ENCODE measurements around the gene PLXNA3.

Gene PLXNA3

GRCh38 chrX:154470434-154470833, 12.4 kb downstream of the PLXNA3 start:
- no peaks in the 10 kb centered on the region for H3K9me3 ChIP-seq (ENCODE audit: insufficient read depth, low read length)
- H3K4me3 ChIP-seq (ENCODE audit: insufficient read depth, low read length, poor library complexity, severe bottlenecking), result no peak overlapping the region
- H3K27ac ChIP-seq (ENCODE audit: low read depth, low read length), result no peak overlapping the region
- TF ChIP-seq, protein P1, sequence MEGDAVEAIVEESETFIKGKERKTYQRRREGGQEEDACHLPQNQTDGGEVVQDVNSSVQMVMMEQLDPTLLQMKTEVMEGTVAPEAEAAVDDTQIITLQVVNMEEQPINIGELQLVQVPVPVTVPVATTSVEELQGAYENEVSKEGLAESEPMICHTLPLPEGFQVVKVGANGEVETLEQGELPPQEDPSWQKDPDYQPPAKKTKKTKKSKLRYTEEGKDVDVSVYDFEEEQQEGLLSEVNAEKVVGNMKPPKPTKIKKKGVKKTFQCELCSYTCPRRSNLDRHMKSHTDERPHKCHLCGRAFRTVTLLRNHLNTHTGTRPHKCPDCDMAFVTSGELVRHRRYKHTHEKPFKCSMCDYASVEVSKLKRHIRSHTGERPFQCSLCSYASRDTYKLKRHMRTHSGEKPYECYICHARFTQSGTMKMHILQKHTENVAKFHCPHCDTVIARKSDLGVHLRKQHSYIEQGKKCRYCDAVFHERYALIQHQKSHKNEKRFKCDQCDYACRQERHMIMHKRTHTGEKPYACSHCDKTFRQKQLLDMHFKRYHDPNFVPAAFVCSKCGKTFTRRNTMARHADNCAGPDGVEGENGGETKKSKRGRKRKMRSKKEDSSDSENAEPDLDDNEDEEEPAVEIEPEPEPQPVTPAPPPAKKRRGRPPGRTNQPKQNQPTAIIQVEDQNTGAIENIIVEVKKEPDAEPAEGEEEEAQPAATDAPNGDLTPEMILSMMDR (IDR thresholded peaks at IDR 0.05; ENCODE audit: insufficient read depth, low read length, poor library complexity, severe bottlenecking), result no peak
- no peak for TF ChIP-seq EZH2phosphoT487 (conservative IDR thresholded peaks at IDR 0.05; ENCODE audit: low read length)
- no peak overlapping the region for H3K4me2 ChIP-seq (ENCODE audit: low read depth, low read length, poor library complexity, severe bottlenecking)
- H3K36me3 ChIP-seq (ENCODE audit: low read length), result no peaks in the 10 kb centered on the region
- H4K20me1 ChIP-seq (ENCODE audit: low read depth, low read length), result no peaks in the 10 kb centered on the region
- no peaks in the 10 kb centered on the region for H3K9me2 ChIP-seq (replicated peaks; ENCODE audit: insufficient read depth, low read length)
- no peaks in the 10 kb centered on the region for H3F3A ChIP-seq (ENCODE audit: insufficient read depth)
- H2AFZ ChIP-seq (ENCODE audit: low read depth, low read length, severe bottlenecking), result no peak overlapping the region
- H3K9ac ChIP-seq (ENCODE audit: low read length), result no peak overlapping the region
- no peaks in the 10 kb centered on the region for H3K27me3 ChIP-seq (ENCODE audit: low read length)
- no peaks in the 10 kb centered on the region for H3K79me2 ChIP-seq (ENCODE audit: insufficient read depth, low read length)

DNA sequence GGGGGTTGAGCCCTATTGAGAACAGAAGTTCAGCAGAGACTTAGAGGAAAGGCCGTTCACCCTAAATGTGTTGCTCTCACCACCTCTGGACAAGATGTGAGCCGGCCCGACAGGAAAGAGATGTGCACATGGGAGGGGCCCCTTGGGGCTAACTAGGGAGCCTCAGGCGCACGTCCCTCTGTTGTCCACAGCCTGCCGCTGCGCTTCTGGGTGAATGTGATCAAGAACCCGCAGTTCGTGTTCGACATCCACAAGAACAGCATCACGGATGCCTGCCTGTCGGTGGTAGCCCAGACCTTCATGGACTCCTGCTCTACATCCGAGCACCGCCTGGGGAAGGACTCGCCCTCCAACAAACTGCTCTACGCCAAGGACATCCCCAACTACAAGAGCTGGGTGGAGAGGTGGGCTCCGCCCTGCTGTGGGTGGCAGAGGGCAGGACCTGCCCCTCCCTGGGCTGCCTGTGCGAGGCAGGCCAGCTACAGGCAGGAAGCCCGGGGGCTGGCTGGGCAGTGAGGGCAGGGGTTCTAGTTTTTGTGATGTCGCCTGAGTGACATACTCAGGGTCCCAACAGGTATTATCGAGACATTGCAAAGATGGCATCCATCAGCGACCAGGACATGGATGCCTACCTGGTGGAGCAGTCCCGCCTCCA, 13.0 kb downstream of the PLXNA3 start:
- Histone ChIP-seq H3K9me3 (ENCODE audit: insufficient read depth, low read length) (no peaks in the 10 kb centered on the region), H3K9me2 (replicated peaks; ENCODE audit: insufficient read depth, low read length) (no peaks in the 10 kb centered on the region), H3K27ac (ENCODE audit: low read depth, low read length) (no peak overlapping the region), H3K36me3 (ENCODE audit: low read length) (no peaks in the 10 kb centered on the region), H4K20me1 (ENCODE audit: low read depth, low read length) (no peaks in the 10 kb centered on the region), H3K4me2 (ENCODE audit: low read depth, low read length, poor library complexity, severe bottlenecking) (no peak overlapping the region), H3K9ac (ENCODE audit: low read length) (no peak overlapping the region), H3K27me3 (ENCODE audit: low read length) (no peaks in the 10 kb centered on the region), H2AFZ (ENCODE audit: low read depth, low read length, severe bottlenecking) (no peak overlapping the region), H3K4me3 (ENCODE audit: insufficient read depth, low read length, poor library complexity, severe bottlenecking) (no peak overlapping the region), H3K79me2 (ENCODE audit: insufficient read depth, low read length) (no peaks in the 10 kb centered on the region), H3F3A (ENCODE audit: insufficient read depth) (no peaks in the 10 kb centered on the region)
- no peak for TF ChIP-seq EZH2phosphoT487 (conservative IDR thresholded peaks at IDR 0.05; ENCODE audit: low read length)
- TF ChIP-seq, protein P1 (IDR thresholded peaks at IDR 0.05; ENCODE audit: insufficient read depth, low read length, poor library complexity, severe bottlenecking), result no peak

DNA sequence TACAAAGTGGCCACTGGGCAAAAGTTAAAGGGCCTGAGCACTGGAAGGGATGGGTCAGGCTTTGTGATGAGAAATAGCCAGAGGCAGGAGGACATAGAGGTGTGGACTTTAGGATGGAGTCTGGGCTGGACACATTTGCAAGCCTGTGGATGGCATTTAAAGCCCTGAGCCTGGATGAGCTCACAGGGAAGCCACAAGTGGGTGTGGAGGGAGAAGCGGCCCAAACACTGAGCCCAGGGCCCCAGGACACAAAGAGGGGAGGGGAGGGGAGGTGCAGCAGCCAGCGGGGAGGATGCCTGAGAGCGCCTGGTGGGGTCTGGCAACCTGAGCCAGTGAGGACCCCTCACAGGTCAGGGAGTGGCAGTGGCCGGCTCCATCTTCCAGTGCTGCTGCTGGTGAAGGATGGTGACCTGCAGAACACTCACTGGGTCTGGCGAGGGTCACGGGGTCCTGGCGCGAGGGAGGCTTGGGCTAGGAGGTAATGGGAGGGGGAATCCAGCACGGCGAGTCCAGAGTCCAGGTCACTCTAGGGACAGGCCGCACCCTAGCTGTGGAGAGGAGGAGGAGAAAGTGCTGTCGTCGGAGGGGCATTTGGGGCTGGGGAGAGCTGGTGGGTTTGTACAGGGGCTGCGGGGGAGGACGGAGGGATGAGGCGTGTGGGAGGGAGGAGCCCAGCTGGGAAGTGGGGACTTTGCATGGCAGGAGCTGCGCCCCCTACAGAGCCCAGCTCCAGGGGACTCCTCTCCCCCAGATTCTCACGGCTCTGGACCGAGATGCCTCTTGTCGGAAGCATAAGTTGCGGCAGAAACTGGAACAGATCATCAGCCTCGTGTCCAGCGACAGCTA, 14.0 kb downstream of the PLXNA3 start:
- no peak overlapping the region for H3K9ac ChIP-seq (ENCODE audit: low read length)
- no peak for TF ChIP-seq EZH2phosphoT487 (conservative IDR thresholded peaks at IDR 0.05; ENCODE audit: low read length)
- TF ChIP-seq, protein P1 (IDR thresholded peaks at IDR 0.05; ENCODE audit: insufficient read depth, low read length, poor library complexity, severe bottlenecking), result no peak
- no peaks in the 10 kb centered on the region for H3K79me2 ChIP-seq (ENCODE audit: insufficient read depth, low read length)
- H3K9me2 ChIP-seq (replicated peaks; ENCODE audit: insufficient read depth, low read length), result no peaks in the 10 kb centered on the region
- H4K20me1 ChIP-seq (ENCODE audit: low read depth, low read length), result no peaks in the 10 kb centered on the region
- peaks cover 1% of the 10 kb centered on the region; the same call in 1 of the 2 replicates for H3F3A ChIP-seq (ENCODE audit: insufficient read depth)
- H3K27ac ChIP-seq (ENCODE audit: low read depth, low read length), result no peak overlapping the region
- no peaks in the 10 kb centered on the region for H3K9me3 ChIP-seq (ENCODE audit: insufficient read depth, low read length)
- H2AFZ ChIP-seq (ENCODE audit: low read depth, low read length, severe bottlenecking), result no peak overlapping the region
- no peak overlapping the region for H3K4me3 ChIP-seq (ENCODE audit: insufficient read depth, low read length, poor library complexity, severe bottlenecking)
- no peak overlapping the region for H3K4me2 ChIP-seq (ENCODE audit: low read depth, low read length, poor library complexity, severe bottlenecking)
- no peaks in the 10 kb centered on the region for H3K36me3 ChIP-seq (ENCODE audit: low read length)
- no peaks in the 10 kb centered on the region for H3K27me3 ChIP-seq (ENCODE audit: low read length)
